ENCODE data around the gene ATG12. TPM values are rescaled to one million over a fixed set of nuclear protein-coding genes. Genes with fewer than 3 reads are reported as not detected.

ATG12 gene
- total RNA-seq, 1 donor from 2014 or later = 37.0 TPM

DNA sequence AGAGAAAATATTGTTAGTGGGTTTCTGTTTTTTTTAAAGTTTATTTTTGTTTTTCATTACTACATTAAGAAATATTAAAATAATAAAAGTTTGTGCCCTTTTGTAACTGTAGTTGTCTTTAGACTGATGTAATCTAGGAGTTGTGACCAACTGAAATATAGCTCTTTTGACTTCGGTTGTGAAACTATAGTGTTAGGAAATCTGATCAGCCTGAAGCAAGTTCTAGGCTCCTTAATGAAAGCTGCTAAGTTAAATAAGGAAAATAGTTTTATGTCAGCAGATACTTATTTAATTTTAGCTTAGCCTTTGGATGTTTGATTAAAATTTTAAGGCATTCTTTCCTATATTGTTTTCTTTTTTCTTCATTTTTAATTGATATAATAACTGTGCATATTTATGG is 14.6 kb upstream of the ATG12 start:
- H3K27me3 Mint-ChIP-seq = no peaks in the 10 kb centered on the region
- intact Hi-C loops (cut with micrococcal nuclease) = no loop called here
- H3K27ac Mint-ChIP-seq = no peak overlapping the region
- H3K36me3 Mint-ChIP-seq (ENCODE audit: low read depth) = peaks cover 7% of the 10 kb centered on the region
- peaks cover 8% of the 10 kb centered on the region for H3K4me1 Mint-ChIP-seq
- H3K4me3 Mint-ChIP-seq = no peak overlapping the region
- H3K9me3 Mint-ChIP-seq = peaks cover 10% of the 10 kb centered on the region
- DNase-seq = no peak

DNA sequence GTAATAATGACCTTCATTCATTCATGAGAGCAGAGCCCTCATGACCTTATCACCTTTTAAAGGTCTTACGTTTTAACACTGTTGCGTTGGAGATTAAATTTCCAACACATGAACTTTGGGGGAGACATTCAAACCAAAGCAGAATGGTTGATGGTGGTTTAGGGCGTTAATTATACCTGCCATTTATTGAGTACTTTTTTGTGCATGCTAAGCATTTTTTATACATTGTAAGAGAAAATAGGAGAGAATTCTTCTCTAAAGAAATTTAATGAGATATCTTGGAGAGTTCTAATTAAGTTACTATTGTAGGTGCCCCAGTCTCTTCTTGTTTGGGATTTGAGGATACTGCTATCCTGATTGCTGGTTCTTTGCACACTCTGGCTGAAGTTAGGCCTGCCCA is 12.8 kb upstream of the ATG12 start:
- no peaks in the 10 kb centered on the region for H3K27me3 Mint-ChIP-seq
- peaks cover 15% of the 10 kb centered on the region for H3K4me1 Mint-ChIP-seq

GRCh38 chr5:115850744-115851416 is 9.5 kb upstream of the ATG12 start:
- Mint-ChIP-seq H3K36me3 (ENCODE audit: low read depth) (peaks cover 7% of the 10 kb centered on the region), H3K9me3 (peaks cover 10% of the 10 kb centered on the region), H3K4me3 (no peak overlapping the region), H3K4me1 (peaks cover 11% of the 10 kb centered on the region), H3K27me3 (no peaks in the 10 kb centered on the region), H3K27ac (no peak overlapping the region)
- no peak for DNase-seq
- intact Hi-C loops (cut with micrococcal nuclease) = no loop called here

More for the DNA sequence above, 12.8 kb upstream of the ATG12 start:
- H3K27ac Mint-ChIP-seq = no peak overlapping the region
- intact Hi-C loops (cut with micrococcal nuclease) = no loop called here
- H3K4me3 Mint-ChIP-seq = no peak overlapping the region
- peaks cover 10% of the 10 kb centered on the region for H3K9me3 Mint-ChIP-seq
- peaks cover 7% of the 10 kb centered on the region for H3K36me3 Mint-ChIP-seq (ENCODE audit: low read depth)
- DNase-seq = no peak

- DNase-seq = no peak
- Mint-ChIP-seq H3K9me3 (peaks cover 10% of the 10 kb centered on the region), H3K36me3 (ENCODE audit: low read depth) (peaks cover 7% of the 10 kb centered on the region), H3K27ac (no peak overlapping the region), H3K4me1 (peaks cover 18% of the 10 kb centered on the region), H3K27me3 (peaks cover 2% of the 10 kb centered on the region), H3K4me3 (no peak overlapping the region)
- intact Hi-C loops (cut with micrococcal nuclease) = loop anchor here (10.0 kb wide), 1 partner anchor 675 kb away; no protein-coding TSS in a partner anchor
These were observed 8.0 kb upstream of the ATG12 start for GRCh38 chr5:115849258-115849798.

DNA sequence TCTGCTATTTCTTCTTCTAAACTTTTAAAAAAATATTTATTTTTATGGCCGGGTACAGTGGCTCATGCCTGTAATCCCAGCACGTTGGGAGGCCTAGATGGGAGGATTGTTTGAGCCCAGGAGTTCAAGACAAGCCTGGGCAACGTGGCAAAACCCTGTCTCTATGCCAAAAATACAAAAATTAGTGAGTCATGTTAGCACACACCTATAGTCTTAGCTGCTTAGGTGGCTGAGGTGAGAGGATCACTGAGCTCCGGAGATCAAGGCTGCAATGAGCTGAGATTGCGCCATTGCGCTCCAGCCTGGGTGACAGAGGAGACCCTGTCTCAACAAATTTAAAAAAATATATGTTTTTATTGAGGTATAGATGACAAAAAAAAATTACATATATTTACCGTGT is 5.9 kb upstream of the ATG12 start:
- intact Hi-C loops (cut with micrococcal nuclease) = loop anchor here (10.0 kb wide), 1 partner anchor 672 kb away; no protein-coding TSS in a partner anchor
- no peak for DNase-seq
- H3K36me3 Mint-ChIP-seq (ENCODE audit: low read depth) = no peaks in the 10 kb centered on the region
- H3K4me1 Mint-ChIP-seq = peaks cover 31% of the 10 kb centered on the region
- no peak overlapping the region for H3K27ac Mint-ChIP-seq
- H3K27me3 Mint-ChIP-seq = peaks cover 9% of the 10 kb centered on the region
- H3K9me3 Mint-ChIP-seq = no peaks in the 10 kb centered on the region
- H3K4me3 Mint-ChIP-seq = no peak overlapping the region

- Mint-ChIP-seq H3K27ac (no peak overlapping the region), H3K4me3 (no peak overlapping the region), H3K9me3 (no peaks in the 10 kb centered on the region), H3K4me1 (peaks cover 39% of the 10 kb centered on the region), H3K36me3 (ENCODE audit: low read depth) (peaks cover 7% of the 10 kb centered on the region), H3K27me3 (peaks cover 9% of the 10 kb centered on the region)
- no peak for DNase-seq
- intact Hi-C loops (cut with micrococcal nuclease) = loop anchor here (5.0 to 10.0 kb wide), 3 partner anchors 547 to 670 kb away; partner anchors contain the start of gene CCDC112
These were observed 3.0 kb upstream of the ATG12 start for GRCh38 chr5:115844321-115844817.

DNA sequence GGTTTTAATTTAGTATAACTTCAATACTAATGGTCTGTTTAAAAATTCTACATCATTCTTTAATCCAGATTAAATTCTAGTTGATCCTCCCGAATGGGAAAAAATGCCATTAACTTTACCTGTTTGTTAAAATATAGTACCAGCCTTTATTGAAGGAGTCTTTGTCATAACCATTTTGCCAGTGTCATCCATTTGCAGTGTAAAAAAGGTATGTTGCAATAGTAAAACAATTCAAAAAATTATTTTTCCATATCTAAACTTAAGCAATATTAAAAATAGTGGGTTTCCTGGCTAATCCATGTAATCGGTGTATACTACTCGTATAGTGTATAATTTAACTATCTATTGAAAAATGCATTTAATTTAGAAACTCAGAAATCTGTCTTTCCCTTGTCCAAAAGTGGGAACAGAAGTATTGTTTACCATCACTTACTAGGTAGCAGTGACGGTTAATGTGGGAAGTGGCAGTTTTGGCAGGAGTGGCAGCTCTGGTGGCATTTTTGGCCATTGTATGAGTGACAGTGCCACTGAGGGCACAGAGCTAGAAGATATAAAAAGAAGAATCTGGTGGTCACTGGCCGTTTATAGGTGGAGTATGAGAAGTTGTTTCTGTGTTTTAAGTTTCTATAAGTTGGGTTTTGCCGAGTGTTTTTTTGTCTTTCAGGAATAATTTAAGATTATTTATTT is 2.2 kb upstream of the ATG12 start:
- Mint-ChIP-seq H3K9me3 (no peaks in the 10 kb centered on the region), H3K4me3 (peak overlapping the region; percentile 98), H3K36me3 (ENCODE audit: low read depth) (peaks cover 14% of the 10 kb centered on the region), H3K27me3 (peaks cover 9% of the 10 kb centered on the region), H3K27ac (no peak overlapping the region), H3K4me1 (peaks cover 42% of the 10 kb centered on the region)
- intact Hi-C loops (cut with micrococcal nuclease) = loop anchor here (5.0 to 10.0 kb wide), 3 partner anchors 546 to 669 kb away; partner anchors contain the start of gene CCDC112
- DNase-seq = no peak

DNA sequence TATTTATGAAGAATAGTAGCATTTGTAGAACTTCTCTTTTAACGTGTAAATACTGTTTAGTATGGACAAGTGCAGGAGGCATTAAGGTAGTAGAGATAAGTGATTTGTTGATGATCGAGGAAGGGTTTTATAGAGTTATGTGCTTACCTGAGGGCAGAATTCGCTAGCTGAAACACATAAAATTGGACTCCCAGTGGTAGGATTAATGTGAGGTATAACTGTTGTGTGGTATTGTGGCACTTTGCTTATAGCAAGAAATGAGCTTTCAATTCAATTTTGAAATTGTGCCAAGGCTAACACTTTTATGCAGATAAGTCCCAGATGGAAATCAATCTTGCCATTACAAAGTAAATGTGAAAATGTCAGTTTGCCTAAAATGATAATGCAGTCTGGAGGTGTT is 1.6 kb upstream of the ATG12 start:
- no peak for DNase-seq
- Mint-ChIP-seq H3K9me3 (no peaks in the 10 kb centered on the region), H3K4me1 (peaks cover 46% of the 10 kb centered on the region), H3K27ac (peak overlapping the region; percentile 92), H3K36me3 (ENCODE audit: low read depth) (peaks cover 14% of the 10 kb centered on the region), H3K27me3 (peaks cover 9% of the 10 kb centered on the region), H3K4me3 (peak overlapping the region; percentile 98)
- intact Hi-C loops (cut with micrococcal nuclease) = loop anchor here (5.0 to 10.0 kb wide), 3 partner anchors 546 to 668 kb away; partner anchors contain the start of gene CCDC112

DNA sequence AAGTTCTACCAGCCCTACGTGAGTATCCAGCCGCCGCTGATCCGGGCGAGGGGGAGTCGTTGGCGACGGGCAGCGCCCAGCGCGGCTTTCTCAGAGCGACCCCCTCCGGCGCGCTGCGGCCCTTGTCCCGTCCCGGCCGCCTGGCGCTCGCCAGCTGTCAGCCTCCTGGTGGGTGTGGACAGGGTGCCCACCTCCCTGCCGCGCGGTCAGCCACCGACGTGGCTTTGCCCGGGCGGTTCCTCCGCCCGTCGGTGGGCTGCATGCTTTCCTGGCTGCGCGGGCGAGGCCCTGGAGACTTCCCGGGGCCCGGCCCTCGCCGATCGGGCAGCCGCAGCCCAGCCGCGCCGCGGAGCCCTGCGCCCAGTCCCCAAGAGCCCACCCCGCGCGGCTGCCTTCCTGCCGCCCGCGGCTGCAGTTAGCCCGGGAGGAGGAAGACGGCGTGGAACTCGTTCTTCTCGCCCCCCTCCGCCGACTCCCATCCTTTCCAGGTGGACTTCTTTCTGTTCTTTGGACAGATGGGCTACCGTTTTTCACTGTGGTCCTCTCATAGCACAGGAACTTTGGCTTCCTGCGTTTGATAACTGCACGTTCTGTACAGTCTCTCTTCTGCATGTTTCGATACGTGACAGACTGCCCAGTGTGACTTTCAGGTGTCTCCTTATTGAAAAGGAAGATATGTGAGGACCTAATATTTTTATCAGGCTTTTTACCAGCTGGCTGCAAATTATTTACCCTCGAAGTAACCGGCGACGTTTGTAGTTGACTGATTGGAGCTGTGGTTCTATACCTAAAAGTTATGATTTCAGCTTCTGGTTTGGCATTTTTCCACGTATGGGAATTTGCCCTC is 947 bp upstream of the ATG12 start:
- H3K4me3 Mint-ChIP-seq = peak overlapping the region; percentile 98
- H3K27ac Mint-ChIP-seq = peak overlapping the region; percentile 100
- intact Hi-C loops (cut with micrococcal nuclease) = loop anchor here (5.0 to 10.0 kb wide), 3 partner anchors 545 to 668 kb away; partner anchors contain the start of gene CCDC112
- no peak for DNase-seq
- H3K4me1 Mint-ChIP-seq = peaks cover 50% of the 10 kb centered on the region
- H3K27me3 Mint-ChIP-seq = peaks cover 9% of the 10 kb centered on the region
- peaks cover 17% of the 10 kb centered on the region for H3K36me3 Mint-ChIP-seq (ENCODE audit: low read depth)
- H3K9me3 Mint-ChIP-seq = no peaks in the 10 kb centered on the region

DNA sequence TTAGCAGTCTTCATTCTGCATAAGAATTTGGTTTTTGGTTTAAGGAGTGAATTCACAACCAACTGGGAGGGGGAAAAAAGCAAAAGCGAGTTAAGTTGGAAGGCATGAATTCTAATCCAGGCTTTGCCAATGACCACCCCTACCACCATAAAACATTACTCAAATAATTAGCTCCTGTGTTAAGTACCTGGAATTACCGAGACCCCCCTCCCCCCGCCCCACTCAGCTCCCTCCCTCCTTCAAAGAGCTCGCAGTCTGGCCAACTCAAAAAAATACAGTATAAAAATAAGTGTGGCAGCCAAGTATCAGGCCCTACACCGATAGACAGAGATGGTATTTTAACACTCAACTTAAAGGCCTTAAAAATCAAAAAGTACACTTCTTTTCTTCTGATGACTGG is 492 bp downstream of the ATG12 start:
- Mint-ChIP-seq H3K9me3 (no peaks in the 10 kb centered on the region), H3K4me3 (peak overlapping the region; percentile 98), H3K27me3 (peaks cover 9% of the 10 kb centered on the region), H3K36me3 (ENCODE audit: low read depth) (peaks cover 27% of the 10 kb centered on the region), H3K27ac (peak overlapping the region; percentile 100), H3K4me1 (peaks cover 55% of the 10 kb centered on the region)
- intact Hi-C loops (cut with micrococcal nuclease) = loop anchor here (1.0 to 10.0 kb wide), 8 partner anchors 215 to 666 kb away; partner anchors contain the start of genes CCDC112, COMMD10, FEM1C and TMED7
- no peak for DNase-seq

- H3K36me3 Mint-ChIP-seq (ENCODE audit: low read depth) = peaks cover 41% of the 10 kb centered on the region
- H3K4me1 Mint-ChIP-seq = peaks cover 46% of the 10 kb centered on the region
- H3K9me3 Mint-ChIP-seq = no peaks in the 10 kb centered on the region
- H3K27me3 Mint-ChIP-seq = peaks cover 7% of the 10 kb centered on the region
- H3K27ac Mint-ChIP-seq = no peak overlapping the region
- H3K4me3 Mint-ChIP-seq = peak overlapping the region; percentile 98
- intact Hi-C loops (cut with micrococcal nuclease) = loop anchor here (2.0 kb wide), 2 partner anchors 24 to 530 kb away; no protein-coding TSS in a partner anchor
- DNase-seq = peak; percentile 75
These were observed 2.4 kb downstream of the ATG12 start for GRCh38 chr5:115838885-115839518.

GRCh38 chr5:115835481-115835880 is 5.9 kb downstream of the ATG12 start:
- peaks cover 50% of the 10 kb centered on the region for H3K36me3 Mint-ChIP-seq (ENCODE audit: low read depth)
- no peak for DNase-seq
- H3K27ac Mint-ChIP-seq = no peak overlapping the region
- H3K4me1 Mint-ChIP-seq = peaks cover 36% of the 10 kb centered on the region
- no peaks in the 10 kb centered on the region for H3K9me3 Mint-ChIP-seq
- no peak overlapping the region for H3K4me3 Mint-ChIP-seq
- intact Hi-C loops (cut with micrococcal nuclease) = no loop called here
- H3K27me3 Mint-ChIP-seq = no peaks in the 10 kb centered on the region
